ENCODE data around the gene MAPK8. TPM values are rescaled to one million over a fixed set of nuclear protein-coding genes. Genes with fewer than 3 reads are reported as not detected.
A peak's percentile ranks its signal among the peaks of the same experiment; 100 is the strongest.

MAPK8 gene
- total and polyA plus RNA-seq, 2 of the 4 experiments (the other 2 are of a cell fraction), result 41.5 to 54.7 TPM

DNA sequence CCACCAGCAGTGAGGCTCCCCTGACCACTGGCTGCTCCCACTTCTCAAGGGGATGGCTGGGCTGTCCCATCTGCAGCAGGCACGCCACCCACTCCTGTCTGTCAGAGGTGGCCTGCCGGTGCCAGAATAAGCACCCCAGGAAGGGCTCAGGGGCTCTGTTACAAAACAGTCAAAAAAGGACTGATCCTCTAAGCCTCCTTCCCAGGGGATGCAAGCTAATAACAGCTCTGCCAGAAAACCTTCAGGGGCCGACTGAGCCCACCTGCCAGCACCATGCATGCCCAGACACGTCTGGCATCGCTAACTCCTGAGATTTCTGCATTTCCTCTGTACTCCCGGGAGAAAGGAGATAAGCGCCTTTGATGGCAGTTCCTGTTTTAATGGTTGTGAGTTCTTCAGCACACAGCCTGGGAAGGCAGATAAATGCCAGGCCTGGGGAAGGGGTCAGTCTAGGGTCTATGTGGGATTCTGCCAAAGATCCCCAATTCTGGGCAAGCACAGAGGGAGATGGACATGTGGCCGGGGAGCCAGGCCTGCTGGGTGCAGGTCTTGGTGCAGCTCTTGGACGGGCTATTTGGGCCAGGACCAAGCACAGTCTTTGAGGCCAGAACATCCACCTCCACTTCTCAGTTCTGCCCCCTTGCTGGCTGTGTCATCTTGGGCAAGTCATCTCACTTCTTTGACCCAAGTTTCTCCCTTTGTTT lies 170.0 kb downstream of the MAPK8 start:
- no peak overlapping the region for H3K56ac ChIP-seq (ENCODE audit: extremely low read depth, insufficient read depth, low read length)
- no peak overlapping the region for H3K9ac ChIP-seq (ENCODE audit: low read depth, low read length)
- H3K79me1 ChIP-seq (ENCODE audit: low read depth in 1 of 2, low read length in 2 of 2), result peaks cover 22 to 81% of the 10 kb centered on the region in 2 experiments; a peak in 3 of 4 replicates
- DNase-seq (no peak), ATAC-seq (ENCODE audit: low read depth) (no peak)
- no peak overlapping the region for H3K18ac ChIP-seq (ENCODE audit: low read depth, low read length)
- H4K8ac ChIP-seq (ENCODE audit: low read depth in 2 of 2, low read length in 2 of 2), result no peak overlapping the region
- H3K9me3 ChIP-seq (ENCODE audit: control insufficient read depth, insufficient read depth, low read length), result no peaks in the 10 kb centered on the region
- H3K4ac ChIP-seq (ENCODE audit: low read depth, low read length), result no peak overlapping the region
- CTCF ChIA-PET, result no interaction called here
- peaks cover 2% of the 10 kb centered on the region for H3K4me1 ChIP-seq (ENCODE audit: control insufficient read depth, insufficient read depth, low read length)
- no peaks in the 10 kb centered on the region for H3K27me3 ChIP-seq (ENCODE audit: control insufficient read depth, insufficient read depth, low read length)
- H3K14ac ChIP-seq (replicated peaks; ENCODE audit: low read depth, low read length), result no peak overlapping the region
- peaks cover 5% of the 10 kb centered on the region for H3K36me3 ChIP-seq (ENCODE audit: control insufficient read depth, insufficient read depth, low read length)
- in situ Hi-C loops (cut with MboI; ENCODE audit: low sequenced_read_pairs) (no loop called here), intact Hi-C loops (cut with micrococcal nuclease) (no loop called here), dilution Hi-C loops (cut with HindIII; ENCODE audit: low sequenced_read_pairs, unreplicated experiment) (no loop called here)
- H2AK5ac ChIP-seq (ENCODE audit: low read depth, low read length), result no peak overlapping the region
- H3K27ac ChIP-seq (ENCODE audit: insufficient read depth, low read length), result no peak overlapping the region
- H2BK20ac ChIP-seq (ENCODE audit: low read depth, low read length), result no peak overlapping the region
- peak overlapping the region; percentile 20 for H2AK9ac ChIP-seq (replicated peaks; ENCODE audit: low read depth, low read length, poor library complexity)
- peak overlapping the region; percentile 38 for H2BK5ac ChIP-seq (ENCODE audit: low read depth, low read length, poor library complexity, severe bottlenecking)
- no peak overlapping the region for H4K5ac ChIP-seq (ENCODE audit: low read depth, low read length)
- no TSS peak for BruUV-seq (replicated peaks)
- H3K9me1 ChIP-seq (ENCODE audit: insufficient read depth, low read length), result peaks cover 17% of the 10 kb centered on the region; the same call in 1 of the 2 replicates
- H2BK15ac ChIP-seq (ENCODE audit: low read depth, low read length), result no peak overlapping the region
- POLR2A ChIA-PET (ENCODE audit: unreplicated experiment), result no interaction called here
- TF ChIP-seq POLR2A (IDR thresholded peaks at IDR 0.05; ENCODE audit: low read depth, low read length) (no peak), RFX5 (IDR thresholded peaks at IDR 0.05; ENCODE audit: low read depth, low read length) (no peak), RCOR1 (IDR thresholded peaks at IDR 0.05; ENCODE audit: insufficient replicate concordance, low read length) (no peak), CEBPB (IDR thresholded peaks at IDR 0.05; ENCODE audit: low read depth, low read length) (no peak), MXI1 (IDR thresholded peaks at IDR 0.05; ENCODE audit: borderline replicate concordance, low read depth, low read length) (no peak), CHD1 (IDR thresholded peaks at IDR 0.05; ENCODE audit: low read depth, low read length) (no peak), MAFK (IDR thresholded peaks at IDR 0.05; ENCODE audit: low read depth, low read length) (no peak), FOS (IDR thresholded peaks at IDR 0.05; ENCODE audit: low read depth, low read length) (no peak), NFE2L2 (IDR thresholded peaks at IDR 0.05; ENCODE audit: low read depth, low read length) (no peak), BHLHE40 (IDR thresholded peaks at IDR 0.05; ENCODE audit: low read depth, low read length) (no peak), RAD21 (IDR thresholded peaks at IDR 0.05; ENCODE audit: low read length) (no peak), SMC3 (IDR thresholded peaks at IDR 0.05; ENCODE audit: low read depth, low read length) (no peak), MAZ (IDR thresholded peaks at IDR 0.05; ENCODE audit: borderline replicate concordance, low read depth, low read length) (no peak)
- TF ChIP-seq, protein P1, sequence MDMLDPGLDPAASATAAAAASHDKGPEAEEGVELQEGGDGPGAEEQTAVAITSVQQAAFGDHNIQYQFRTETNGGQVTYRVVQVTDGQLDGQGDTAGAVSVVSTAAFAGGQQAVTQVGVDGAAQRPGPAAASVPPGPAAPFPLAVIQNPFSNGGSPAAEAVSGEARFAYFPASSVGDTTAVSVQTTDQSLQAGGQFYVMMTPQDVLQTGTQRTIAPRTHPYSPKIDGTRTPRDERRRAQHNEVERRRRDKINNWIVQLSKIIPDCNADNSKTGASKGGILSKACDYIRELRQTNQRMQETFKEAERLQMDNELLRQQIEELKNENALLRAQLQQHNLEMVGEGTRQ (IDR thresholded peaks at IDR 0.05; ENCODE audit: low read depth, low read length), result no peak
- TF ChIP-seq, protein P2, sequence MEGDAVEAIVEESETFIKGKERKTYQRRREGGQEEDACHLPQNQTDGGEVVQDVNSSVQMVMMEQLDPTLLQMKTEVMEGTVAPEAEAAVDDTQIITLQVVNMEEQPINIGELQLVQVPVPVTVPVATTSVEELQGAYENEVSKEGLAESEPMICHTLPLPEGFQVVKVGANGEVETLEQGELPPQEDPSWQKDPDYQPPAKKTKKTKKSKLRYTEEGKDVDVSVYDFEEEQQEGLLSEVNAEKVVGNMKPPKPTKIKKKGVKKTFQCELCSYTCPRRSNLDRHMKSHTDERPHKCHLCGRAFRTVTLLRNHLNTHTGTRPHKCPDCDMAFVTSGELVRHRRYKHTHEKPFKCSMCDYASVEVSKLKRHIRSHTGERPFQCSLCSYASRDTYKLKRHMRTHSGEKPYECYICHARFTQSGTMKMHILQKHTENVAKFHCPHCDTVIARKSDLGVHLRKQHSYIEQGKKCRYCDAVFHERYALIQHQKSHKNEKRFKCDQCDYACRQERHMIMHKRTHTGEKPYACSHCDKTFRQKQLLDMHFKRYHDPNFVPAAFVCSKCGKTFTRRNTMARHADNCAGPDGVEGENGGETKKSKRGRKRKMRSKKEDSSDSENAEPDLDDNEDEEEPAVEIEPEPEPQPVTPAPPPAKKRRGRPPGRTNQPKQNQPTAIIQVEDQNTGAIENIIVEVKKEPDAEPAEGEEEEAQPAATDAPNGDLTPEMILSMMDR (conservative IDR thresholded peaks at IDR 0.05; ENCODE audit: low read depth, low read length), result no peak
- TF ChIP-seq, protein P3, sequence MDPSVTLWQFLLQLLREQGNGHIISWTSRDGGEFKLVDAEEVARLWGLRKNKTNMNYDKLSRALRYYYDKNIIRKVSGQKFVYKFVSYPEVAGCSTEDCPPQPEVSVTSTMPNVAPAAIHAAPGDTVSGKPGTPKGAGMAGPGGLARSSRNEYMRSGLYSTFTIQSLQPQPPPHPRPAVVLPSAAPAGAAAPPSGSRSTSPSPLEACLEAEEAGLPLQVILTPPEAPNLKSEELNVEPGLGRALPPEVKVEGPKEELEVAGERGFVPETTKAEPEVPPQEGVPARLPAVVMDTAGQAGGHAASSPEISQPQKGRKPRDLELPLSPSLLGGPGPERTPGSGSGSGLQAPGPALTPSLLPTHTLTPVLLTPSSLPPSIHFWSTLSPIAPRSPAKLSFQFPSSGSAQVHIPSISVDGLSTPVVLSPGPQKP (IDR thresholded peaks at IDR 0.05; ENCODE audit: borderline replicate concordance, low read depth, low read length), result no peak
- H2AFZ ChIP-seq (replicated peaks; ENCODE audit: low read length, poor library complexity), result no peak overlapping the region
- no peak overlapping the region for H3K23ac ChIP-seq (ENCODE audit: low read depth, low read length)
- peaks cover 15% of the 10 kb centered on the region; the same call in 1 of the 2 replicates for H4K20me1 ChIP-seq (ENCODE audit: insufficient read depth, low read length)
- H4K91ac ChIP-seq (ENCODE audit: insufficient read depth, low read depth, low read length), result no peak overlapping the region
- H3K4me2 ChIP-seq (ENCODE audit: low read depth, low read length), result no peak overlapping the region
- no peak overlapping the region for H2BK120ac ChIP-seq (ENCODE audit: low read depth, low read length)
- WGBS, 2 experiments (ENCODE audit: extremely low coverage in 2 of 2, insufficient read length in 1 of 2), result 85% methylated on average over 2 of the region's 9 CpGs; no CpG with 5 or more reads in 1 of the 2 experiments
- no peak overlapping the region for H3K4me3 ChIP-seq (ENCODE audit: insufficient read depth, low read depth, low read length)

Measured in IMR-90 (cell line).